ENCODE results near the gene AVPR2.

DNA sequence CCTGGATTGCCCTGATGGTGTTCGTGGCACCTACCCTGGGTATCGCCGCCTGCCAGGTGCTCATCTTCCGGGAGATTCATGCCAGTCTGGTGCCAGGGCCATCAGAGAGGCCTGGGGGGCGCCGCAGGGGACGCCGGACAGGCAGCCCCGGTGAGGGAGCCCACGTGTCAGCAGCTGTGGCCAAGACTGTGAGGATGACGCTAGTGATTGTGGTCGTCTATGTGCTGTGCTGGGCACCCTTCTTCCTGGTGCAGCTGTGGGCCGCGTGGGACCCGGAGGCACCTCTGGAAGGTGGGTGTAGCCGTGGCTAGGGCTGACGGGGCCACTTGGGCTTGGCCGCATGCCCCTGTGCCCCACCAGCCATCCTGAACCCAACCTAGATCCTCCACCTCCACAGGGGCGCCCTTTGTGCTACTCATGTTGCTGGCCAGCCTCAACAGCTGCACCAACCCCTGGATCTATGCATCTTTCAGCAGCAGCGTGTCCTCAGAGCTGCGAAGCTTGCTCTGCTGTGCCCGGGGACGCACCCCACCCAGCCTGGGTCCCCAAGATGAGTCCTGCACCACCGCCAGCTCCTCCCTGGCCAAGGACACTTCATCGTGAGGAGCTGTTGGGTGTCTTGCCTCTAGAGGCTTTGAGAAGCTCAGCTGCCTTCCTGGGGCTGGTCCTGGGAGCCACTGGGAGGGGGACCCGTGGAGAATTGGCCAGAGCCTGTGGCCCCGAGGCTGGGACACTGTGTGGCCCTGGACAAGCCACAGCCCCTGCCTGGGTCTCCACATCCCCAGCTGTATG, 1.8 kb downstream of the AVPR2 start:
- TF ChIP-seq MXI1 (conservative IDR thresholded peaks at IDR 0.05; ENCODE audit: poor library complexity, severe bottlenecking): no peak
- TF ChIP-seq, protein P1, sequence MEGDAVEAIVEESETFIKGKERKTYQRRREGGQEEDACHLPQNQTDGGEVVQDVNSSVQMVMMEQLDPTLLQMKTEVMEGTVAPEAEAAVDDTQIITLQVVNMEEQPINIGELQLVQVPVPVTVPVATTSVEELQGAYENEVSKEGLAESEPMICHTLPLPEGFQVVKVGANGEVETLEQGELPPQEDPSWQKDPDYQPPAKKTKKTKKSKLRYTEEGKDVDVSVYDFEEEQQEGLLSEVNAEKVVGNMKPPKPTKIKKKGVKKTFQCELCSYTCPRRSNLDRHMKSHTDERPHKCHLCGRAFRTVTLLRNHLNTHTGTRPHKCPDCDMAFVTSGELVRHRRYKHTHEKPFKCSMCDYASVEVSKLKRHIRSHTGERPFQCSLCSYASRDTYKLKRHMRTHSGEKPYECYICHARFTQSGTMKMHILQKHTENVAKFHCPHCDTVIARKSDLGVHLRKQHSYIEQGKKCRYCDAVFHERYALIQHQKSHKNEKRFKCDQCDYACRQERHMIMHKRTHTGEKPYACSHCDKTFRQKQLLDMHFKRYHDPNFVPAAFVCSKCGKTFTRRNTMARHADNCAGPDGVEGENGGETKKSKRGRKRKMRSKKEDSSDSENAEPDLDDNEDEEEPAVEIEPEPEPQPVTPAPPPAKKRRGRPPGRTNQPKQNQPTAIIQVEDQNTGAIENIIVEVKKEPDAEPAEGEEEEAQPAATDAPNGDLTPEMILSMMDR (IDR thresholded peaks at IDR 0.05; ENCODE audit: poor library complexity, severe bottlenecking): no peak
- no peak for TF ChIP-seq SMC3 (conservative IDR thresholded peaks at IDR 0.05; ENCODE audit: poor library complexity)
- TF ChIP-seq RAD21 (conservative IDR thresholded peaks at IDR 0.05): no peak

All from neural cell (in vitro differentiated cells).